Frontal cortex (tissue), 4 donors: ENCODE data around the gene SPATS2. TPM values are rescaled to one million over a fixed set of nuclear protein-coding genes. Genes with fewer than 3 reads are reported as not detected.

Source experiments
- DNase-seq, 2 donors: peaks; one replicate each; pipeline ENCODE4 v3.0.0; 2012; ENCODE audit warnings: low spot score in 2 of 2
- FAIRE-seq: peaks from 2 replicates; lab custom pipeline; 2012; peaks lifted over from hg19 to GRCh38; lab: Jason Lieb, UNC
- total RNA-seq: library from RNA; depleted of rRNA; stranded (reverse); fragments of >200 nt; gene quantifications from one replicate; pipeline ENCODE4 v1.2.3, GENCODE V29; 2014
- donor health status: control.
- donor health status: control.
- donor health status: control.

Gene SPATS2
- total RNA-seq, 1 donor from 2014 or later = 50.5 TPM

DNA sequence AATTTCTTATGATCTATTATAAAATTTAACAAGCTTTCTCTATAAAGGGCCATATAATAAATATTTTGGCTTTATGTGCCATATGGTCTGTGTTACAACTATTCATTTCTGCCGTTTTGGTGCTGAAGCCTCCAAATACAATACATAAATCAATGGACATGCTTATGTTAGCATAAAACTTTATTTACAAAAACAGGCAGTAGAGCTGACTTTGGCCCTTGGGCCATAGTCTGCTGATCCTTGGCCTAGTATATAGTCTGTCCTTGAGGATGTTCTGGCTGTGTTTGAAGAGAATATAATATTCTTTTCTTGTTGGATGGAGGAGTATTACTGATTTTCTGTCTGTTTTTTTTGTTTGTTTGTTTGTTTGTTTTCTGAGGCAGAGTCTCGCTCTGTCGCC lies 81.6 kb downstream of the SPATS2 start:
- DNase-seq (no peak), FAIRE-seq (no peak)

DNA sequence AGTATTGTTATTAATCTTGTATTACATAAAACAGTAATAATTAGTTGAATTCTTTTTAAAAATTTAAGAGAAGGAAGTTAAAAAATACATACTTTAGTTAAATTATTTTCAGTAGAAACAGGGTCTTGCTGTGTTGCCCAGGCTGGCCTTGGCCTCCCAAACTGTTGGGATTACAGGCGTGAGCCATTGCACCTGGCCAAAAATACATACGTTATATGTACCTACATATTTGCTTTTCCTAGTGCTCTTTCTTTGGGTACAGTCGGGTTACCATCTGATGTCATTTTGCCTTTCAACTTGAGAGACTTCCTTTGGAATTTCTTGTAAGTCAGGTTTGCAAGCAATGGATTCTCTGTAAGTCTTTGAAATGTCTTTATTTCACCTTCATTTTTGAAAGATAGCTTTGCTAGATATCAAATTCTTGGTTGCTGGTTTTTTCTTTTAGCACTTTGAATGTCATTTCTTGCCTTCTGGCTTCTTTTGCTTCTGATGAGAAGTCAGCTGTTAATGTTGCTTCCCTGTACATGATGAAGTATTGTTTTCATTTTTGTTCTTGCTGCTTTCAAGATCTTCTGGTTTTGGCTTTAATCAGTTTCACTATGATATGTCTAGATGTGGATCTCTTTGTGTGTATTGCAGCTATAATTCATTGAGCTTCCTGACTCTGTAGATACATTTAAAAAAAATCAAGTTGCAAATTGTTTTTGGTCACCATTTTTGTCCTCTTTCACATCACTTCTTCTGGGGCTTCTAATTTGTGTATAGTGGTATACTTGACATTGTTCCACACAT lies 84.4 kb downstream of the SPATS2 start:
- no peak for DNase-seq
- FAIRE-seq = no peak

DNA sequence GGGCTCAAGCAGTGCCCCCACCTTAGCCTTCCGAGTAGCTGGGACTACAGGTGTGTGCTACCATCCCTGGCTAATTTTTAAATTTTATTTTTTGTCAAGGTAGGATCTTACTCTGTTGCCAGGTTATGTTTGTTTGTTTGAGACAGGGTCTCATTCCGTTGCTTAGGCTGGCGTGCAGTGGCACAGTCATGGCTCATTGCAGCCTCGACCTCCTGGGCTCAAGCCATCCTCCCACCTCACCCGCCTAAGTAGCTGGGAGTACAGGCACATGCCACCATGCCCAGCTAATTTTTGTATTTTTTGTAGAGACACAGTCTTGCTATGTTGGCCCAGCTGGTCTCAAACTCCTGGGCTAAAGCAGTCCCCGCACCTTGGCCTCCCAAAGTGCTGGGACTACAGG lies 88.2 kb downstream of the SPATS2 start:
- no peak for FAIRE-seq
- no peak for DNase-seq

DNA sequence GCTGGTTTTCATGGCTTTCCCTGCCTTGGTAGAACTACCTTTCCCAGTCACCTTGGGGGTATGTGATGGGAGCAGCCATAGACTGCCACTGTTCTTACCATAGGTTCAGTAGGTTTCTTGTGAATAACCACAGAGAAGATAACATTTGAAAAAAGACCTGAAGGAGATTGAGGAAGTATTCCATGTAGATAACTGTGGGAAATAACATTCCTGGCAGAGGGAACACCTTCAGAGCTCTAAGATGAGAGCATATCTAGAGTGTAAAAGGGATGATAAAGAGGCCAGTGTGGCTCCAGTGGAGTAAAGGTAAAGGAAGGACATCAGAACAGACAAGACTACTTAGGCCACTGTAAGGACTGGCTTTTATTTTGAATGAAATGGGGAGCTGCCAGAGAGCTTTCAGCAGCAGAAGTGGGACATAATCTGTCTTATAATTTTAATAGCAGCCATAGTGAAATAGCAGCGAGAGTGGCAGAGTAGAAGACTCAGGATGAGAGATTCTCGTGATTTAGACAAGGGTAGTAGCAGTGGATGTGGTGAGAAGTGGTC lies 88.9 kb downstream of the SPATS2 start:
- DNase-seq (no peak), FAIRE-seq (no peak)

DNA sequence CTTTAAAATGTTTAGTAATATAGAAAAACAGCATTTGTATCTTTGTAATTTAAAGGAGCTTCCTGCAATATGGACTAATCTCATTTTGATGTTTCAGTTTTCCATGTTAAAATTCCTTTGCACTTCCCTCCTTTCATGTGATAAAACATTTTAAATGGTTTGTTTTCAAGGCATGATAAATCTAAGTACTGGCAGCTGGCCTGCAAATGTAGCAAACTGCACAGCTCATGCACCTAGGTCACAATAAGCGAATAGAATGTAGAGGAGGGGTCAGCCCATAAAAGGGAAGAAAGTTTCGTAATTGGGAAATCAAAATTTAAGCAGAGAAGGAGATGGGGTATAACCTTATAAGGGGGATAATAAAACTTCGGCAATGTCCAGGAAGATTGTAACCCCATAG lies 91.6 kb downstream of the SPATS2 start:
- FAIRE-seq = no peak
- DNase-seq = no peak

DNA sequence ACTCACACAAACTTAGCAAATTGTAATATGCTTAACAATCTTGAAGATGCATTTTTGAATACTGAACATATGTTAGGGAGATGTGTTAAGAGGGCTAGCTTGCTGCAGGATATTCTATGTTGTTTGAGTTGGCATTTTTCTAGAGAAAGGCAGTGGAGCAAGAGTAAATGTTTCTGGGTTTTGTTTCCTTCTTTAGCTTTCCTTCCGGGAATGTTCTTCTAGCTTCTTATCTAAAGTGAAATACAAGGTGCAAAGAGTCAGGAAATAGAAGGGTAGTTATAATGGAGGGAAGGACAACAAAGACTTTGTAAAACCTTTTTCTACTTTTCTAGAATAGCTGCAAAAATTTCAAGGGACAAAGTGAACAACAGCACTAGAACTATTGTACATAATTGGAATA lies 94.0 kb downstream of the SPATS2 start:
- FAIRE-seq = no peak
- no peak for DNase-seq

DNA sequence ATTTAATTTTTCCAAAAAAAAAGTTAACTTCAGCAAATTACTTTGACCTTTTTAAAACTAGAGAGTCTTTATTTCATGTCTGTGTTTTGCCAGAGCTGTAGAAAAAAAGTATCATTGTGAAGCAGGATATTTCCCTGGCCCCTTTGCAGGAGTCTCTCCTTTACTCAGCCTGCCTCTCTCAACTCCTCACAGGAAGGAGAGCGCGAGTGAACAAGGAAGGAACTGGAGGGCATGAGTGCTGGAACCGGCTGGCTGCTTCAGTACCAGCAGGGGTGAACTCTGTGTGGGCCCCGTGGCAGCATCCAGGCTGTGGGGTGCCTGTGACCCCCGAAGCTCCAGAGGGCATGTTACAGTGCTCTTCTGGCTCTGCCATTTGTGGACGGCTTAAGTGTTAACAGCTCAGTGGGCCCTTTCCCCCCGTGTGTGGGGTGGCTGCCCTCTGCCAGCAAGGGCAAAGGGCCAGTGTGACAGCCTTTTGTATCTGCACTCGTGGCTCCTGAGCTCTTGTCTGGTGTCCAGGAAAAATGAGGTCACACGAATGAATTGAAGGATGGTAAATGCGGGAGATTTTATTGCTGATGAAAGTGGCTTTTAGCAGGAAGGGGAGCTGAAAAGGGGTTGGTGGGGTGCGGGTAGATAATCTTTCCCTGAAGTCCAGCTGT lies 95.0 kb downstream of the SPATS2 start:
- FAIRE-seq (no peak), DNase-seq (no peak)

DNA sequence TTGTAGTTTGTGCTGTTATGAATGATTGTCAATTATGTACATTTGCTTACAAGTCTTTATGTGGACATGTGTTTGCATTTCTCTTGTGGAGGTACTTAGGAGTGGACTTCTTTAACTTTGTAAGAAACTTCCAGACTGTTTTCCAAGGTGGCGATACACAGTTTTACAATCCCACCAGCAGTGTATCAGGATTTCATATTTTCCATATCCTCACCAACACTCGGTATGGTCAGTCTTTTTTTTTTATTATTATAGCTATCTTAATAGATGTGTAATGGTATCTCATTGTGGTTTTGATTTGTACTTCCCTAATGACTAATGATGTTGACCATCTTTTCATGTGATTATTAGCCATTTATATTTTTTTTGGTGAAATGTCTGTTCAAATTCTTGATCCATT lies 97.9 kb downstream of the SPATS2 start:
- FAIRE-seq (no peak), DNase-seq (no peak)

DNA sequence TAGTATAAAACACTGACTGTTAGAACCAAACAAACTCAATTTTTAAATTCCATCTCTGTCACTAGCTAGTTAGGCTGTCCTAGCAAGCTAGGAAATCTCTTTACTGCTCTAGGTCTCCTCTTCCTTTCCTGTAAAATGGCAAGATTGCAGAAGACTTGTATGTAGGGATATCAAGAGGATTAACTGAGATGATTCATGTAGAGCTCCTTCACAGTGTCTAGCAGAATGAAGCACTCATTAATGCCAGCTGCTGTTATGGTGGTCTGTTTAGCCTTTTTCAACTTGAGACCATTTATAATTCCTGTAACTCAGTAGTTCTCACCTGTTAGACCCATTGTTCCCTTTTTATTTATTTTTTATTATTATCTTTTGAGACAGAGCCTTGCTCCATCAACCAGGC lies 103.7 kb downstream of the SPATS2 start:
- FAIRE-seq = no peak

DNA sequence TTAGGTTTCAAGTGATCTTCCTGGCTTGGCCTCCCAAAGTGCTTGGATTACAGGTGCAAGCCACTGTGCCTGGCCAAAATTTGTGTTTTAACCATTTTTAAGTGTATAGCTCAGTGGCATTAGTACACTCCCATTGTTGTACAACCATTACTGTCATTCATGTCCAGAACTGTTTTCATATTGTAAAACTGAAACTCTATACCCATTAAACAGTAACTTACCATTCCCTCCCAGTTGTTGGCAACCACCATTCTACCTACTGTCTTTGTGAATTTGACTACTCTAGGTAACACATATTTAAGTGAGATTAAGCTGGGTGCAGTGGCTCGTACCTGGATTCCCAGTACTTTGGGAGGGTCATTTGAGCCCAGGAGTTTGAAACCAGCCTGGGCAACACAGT lies 104.3 kb downstream of the SPATS2 start:
- DNase-seq = no peak
- no peak for FAIRE-seq

More for the DNA sequence above, 103.7 kb downstream of the SPATS2 start:
- no peak for DNase-seq

DNA sequence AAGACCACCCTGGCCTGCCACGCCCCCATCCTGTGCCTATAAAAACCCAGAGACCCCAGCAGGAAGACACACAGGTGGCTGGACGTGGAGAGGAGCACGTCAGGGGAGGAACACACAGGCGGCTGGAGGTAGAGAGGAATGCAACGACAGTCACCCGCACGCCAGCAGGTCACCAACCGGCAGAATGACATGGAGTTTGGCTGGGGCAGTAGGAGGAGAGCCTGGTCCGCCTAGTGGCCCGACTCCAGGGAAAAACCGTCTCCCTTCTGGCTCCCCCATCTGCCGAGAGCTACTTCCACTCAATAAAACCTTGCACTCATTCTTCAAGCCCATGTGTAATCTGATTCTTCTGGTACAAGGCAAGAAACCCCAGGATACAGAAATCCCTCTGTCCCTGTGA lies 108.8 kb downstream of the SPATS2 start:
- no peak for DNase-seq
- no peak for FAIRE-seq

DNA sequence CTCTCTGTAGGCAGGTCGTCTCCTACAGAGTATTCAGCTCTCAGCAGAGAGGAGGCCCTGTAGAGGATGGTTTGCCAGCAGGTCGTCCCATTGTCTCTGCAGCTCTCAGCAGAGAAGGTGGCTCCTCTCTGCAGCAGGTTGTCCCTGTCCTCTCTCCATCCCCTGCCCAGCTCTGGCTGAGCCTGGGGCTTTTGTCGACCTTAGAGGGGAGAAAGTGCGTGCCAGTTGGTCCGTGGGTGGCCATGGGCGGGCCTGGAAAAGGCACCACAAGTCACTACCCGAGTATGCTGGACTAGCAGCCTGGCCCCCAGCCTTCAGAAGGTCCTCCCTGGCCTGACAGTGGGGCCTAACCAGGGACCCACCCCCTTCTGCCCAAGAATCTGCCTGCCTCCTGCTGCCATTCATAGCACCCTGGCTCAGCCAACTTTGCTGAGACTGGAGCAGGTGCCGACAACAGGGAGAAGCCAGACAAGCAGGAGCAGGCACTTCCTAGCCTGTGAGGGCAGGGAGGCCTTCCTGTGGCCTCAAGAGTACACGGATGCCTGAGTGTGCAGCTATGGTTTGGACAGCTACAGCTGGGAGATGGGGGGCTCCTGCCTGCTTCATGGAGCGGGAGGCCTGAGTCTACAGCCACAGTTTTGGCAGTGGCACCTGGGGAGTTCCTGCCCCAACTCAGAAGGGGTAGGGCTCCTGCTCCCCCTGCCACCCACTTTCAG lies 111.8 kb downstream of the SPATS2 start:
- FAIRE-seq = no peak
- DNase-seq = no peak

DNA sequence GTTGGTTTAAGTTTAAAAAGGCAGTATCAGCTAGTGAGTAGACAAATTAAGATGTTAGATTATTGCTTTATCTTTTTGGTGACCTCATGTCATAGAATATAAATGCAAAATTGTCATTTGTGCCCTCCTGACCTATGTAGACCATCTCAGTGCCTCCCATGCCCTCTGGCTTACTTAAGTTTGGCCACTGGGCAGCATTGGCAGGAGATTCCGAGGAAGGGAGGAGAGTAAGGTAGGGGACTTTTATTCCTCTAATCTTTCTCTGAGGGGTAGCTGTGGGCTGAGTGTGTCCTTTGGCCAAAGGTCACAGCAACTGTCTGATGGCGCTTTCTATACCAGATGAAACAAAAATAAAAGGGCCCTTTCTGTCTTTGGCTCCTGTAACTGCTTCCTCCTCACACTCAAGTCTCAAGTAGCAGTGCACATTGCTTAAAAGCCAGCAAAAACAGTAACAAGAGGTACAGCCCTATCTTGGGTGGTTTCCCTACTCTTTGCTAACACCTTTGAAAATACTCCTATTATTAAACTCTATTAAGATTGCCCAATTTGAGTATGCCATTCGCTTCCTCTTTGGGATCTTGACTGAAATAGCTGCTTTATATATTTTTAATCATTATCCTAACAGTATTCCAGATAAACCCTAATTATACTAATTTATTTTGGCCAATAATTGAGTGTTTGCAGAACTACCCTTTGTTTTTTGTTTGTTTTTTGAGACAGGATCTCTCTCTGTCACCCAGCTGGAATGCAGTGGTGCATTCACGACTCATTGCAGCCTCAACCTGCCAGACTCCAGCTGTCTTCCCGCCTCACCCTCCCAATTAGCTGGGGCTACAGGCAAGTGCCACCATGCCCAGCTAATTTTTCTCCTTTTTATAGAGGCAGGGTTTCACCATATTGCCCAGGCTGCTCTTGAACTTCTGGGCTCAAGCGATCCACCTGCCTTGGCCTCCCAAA lies 115.1 kb downstream of the SPATS2 start:
- no peak for DNase-seq
- FAIRE-seq = no peak

DNA sequence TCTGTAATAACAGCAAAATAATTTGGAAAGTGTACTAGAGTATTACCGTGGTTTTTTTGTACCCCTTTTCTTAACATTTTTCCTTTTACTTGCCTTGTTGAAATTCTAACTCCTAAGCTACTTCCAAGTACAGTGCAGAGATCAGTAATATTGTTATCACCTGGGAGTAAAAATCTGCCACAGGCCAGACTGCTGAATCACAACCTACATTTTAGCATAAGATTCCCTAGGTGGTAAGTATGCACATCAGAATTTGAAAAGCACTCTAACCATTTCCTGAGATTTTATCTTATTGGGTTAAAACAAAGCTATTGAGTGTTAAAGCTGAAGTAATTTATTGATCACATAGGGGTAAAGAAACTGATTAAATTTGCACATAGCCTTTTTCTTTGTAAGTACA lies 116.4 kb downstream of the SPATS2 start:
- FAIRE-seq (no peak), DNase-seq (no peak)

DNA sequence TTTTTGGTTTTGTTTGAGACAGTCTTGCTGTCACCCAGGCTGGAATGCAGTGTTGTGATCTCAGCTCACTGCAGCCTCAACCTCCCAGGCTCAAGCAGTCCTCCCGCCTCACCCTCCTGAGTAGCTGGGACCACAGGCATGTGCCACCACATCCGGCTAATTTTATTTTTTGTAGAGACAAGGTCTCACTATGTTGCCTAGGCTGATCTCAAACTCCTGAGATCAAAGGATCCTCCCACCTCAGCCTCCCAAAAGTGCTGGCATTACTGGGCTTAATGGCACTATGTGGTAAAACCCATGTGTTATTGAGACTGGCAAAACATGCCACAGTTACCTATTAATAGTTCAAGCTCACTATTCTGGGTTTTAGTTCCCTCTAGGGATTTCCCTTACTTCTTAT lies 120.3 kb downstream of the SPATS2 start:
- FAIRE-seq (no peak), DNase-seq (no peak)

DNA sequence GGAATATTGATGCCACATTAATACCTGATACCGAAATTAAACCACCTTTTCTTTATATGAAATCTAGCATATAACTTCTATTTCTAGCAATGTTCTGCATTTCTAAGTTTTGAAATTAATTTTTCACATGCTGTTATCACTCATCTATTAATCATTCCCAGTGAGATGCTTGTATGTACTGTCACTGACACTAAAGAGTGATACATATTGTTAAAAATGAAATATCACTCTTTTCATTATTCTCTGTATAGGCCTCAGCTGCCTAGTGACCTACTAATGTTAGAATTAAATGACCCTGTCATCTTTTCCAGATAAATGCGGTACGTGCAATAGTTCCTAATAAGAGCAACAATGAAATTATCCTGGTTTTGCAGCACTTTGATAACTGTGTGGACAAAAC lies 121.9 kb downstream of the SPATS2 start:
- no peak for DNase-seq
- FAIRE-seq = no peak

DNA sequence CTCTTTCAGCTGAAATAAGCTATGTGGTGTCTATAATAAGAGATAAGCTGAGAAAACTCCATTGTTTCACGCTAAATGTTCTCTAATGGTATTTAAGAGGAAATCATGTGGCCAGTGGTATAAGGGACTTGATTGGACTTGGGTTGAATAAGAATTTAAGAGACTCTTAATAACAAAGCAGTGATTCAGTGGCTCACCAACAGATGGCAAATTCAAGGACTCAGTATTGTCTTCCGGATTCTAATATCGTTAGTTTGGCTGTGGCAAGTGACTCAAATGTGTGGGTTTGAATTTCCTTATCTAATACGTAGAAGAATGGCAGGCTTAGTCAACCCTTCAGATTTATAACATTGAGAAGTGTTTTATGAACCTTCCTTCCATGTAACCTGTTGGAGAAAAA lies 122.5 kb downstream of the SPATS2 start:
- DNase-seq (no peak), FAIRE-seq (no peak)

DNA sequence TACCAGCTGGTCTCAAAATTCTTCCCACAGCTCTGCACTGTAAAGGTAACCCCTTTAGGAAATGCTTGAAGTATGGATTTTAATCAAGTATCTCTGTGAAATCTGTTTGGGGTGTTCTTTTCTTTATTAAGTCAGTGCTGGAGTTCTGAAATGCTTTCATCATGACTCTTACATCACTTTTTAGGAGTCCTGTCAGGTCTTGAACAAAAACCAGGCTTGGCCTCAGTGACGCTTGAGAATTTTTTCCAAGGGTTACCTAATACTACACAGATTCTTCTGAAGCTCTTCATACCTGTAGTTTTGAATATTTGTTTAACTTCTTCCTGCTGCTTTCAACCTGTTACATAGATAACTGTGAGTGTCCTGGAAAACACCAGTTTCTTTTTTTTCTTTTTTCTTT lies 124.6 kb downstream of the SPATS2 start:
- FAIRE-seq = no peak
- no peak for DNase-seq

DNA sequence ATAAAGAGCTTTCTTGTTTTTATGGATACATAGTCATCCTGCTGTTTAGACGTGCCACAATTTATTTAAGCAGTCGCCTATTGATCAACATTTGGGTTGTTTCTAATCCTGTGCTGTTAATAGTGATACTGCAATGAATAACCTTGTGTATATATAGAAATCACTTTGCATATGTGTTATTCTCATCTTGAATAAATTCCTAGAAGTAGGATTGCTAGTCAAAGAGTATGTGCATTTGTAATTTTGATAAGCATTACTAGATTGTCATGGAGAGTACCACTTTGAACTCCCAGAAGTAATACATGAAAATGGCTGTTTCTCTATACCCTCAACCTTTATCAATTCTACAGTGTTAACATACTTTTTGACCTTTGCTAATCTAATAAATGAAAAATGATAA lies 126.6 kb downstream of the SPATS2 start:
- DNase-seq (no peak), FAIRE-seq (no peak)
